Dedifferentiated amniotic fluid mesenchymal stem cell (primary cell): ENCODE data around the gene DLK1.

Experiments
- DNase-seq: peaks from one replicate; pipeline ENCODE4 v3.0.0-alpha.2; 2016; ENCODE audit errors: extremely low spot score

The DLK1 gene

GRCh38 chr14:100693877-100694578, 32.7 kb upstream of the DLK1 start:
- no peak for DNase-seq

GRCh38 chr14:100694579-100695422, 31.9 kb upstream of the DLK1 start:
- DNase-seq, result no peak

- no peak for DNase-seq
These were observed 31.3 kb upstream of the DLK1 start for GRCh38 chr14:100695423-100695738.

- DNase-seq, result no peak
These were observed 30.7 kb upstream of the DLK1 start for GRCh38 chr14:100696008-100696407.

GRCh38 chr14:100696590-100696989, 30.1 kb upstream of the DLK1 start:
- DNase-seq, result no peak

GRCh38 chr14:100698066-100698465, 28.6 kb upstream of the DLK1 start:
- DNase-seq, result no peak

GRCh38 chr14:100698666-100699448, 27.8 kb upstream of the DLK1 start:
- no peak for DNase-seq

- DNase-seq, result no peak
These were observed 25.4 kb upstream of the DLK1 start for GRCh38 chr14:100701314-100701713.

- DNase-seq, result no peak
These were observed 24.1 kb upstream of the DLK1 start for GRCh38 chr14:100702590-100702989.

GRCh38 chr14:100703386-100704220, 23.1 kb upstream of the DLK1 start:
- DNase-seq, result no peak

GRCh38 chr14:100706200-100706599, 20.5 kb upstream of the DLK1 start:
- DNase-seq, result no peak

GRCh38 chr14:100706860-100707259, 19.8 kb upstream of the DLK1 start:
- DNase-seq, result no peak

- no peak for DNase-seq
These were observed 18.0 kb upstream of the DLK1 start for GRCh38 chr14:100708425-100709288.

- no peak for DNase-seq
These were observed 17.1 kb upstream of the DLK1 start for GRCh38 chr14:100709289-100710284.

GRCh38 chr14:100710391-100710790, 16.3 kb upstream of the DLK1 start:
- no peak for DNase-seq

GRCh38 chr14:100710826-100711462, 15.7 kb upstream of the DLK1 start:
- no peak for DNase-seq

- no peak for DNase-seq
These were observed 15.2 kb upstream of the DLK1 start for GRCh38 chr14:100711493-100711892.

GRCh38 chr14:100712490-100712889, 14.2 kb upstream of the DLK1 start:
- DNase-seq, result no peak

- no peak for DNase-seq
These were observed 13.0 kb upstream of the DLK1 start for GRCh38 chr14:100713705-100714104.
